Mucosa of rectum (tissue), 2 donors: Measurements from ENCODE around the gene SNRPD1.
"Not testable (repeated sequence)": the region's sequence is repeated elsewhere in the genome, so short reads cannot be mapped to it uniquely, and the experiment has no call there.

Experiments used
- H3K27ac ChIP-seq, 2 donors: one replicate each; pipeline ENCODE4 v1.7.0; 2013; ENCODE audit warnings: inconsistent platforms in 2 of 2, low read depth in 2 of 2, low read length in 2 of 2
- H3K27me3 ChIP-seq, 2 donors: one replicate each; pipeline ENCODE4 v1.7.0; 2013; ENCODE audit warnings: low read length in 2 of 2; ENCODE audit not compliant: control insufficient read depth in 2 of 2, insufficient read depth in 2 of 2
- H3K36me3 ChIP-seq, 2 donors: one replicate each; pipeline ENCODE4 v1.7.0; 2013; ENCODE audit warnings: low read length in 2 of 2; ENCODE audit not compliant: control insufficient read depth in 2 of 2, insufficient read depth in 2 of 2
- H3K4me1 ChIP-seq, 2 donors: one replicate each; pipeline ENCODE4 v1.7.0; 2013; ENCODE audit warnings: low read length in 2 of 2, mild to moderate bottlenecking in 1 of 2; ENCODE audit not compliant: control insufficient read depth in 2 of 2, insufficient read depth in 2 of 2
- H3K4me3 ChIP-seq, 2 donors: one replicate each; pipeline ENCODE4 v1.7.0; 2013; ENCODE audit warnings: low read length in 2 of 2
- H3K9ac ChIP-seq, 2 donors: one replicate each; pipeline ENCODE4 v1.7.0; 2013; ENCODE audit warnings: low read length in 2 of 2, low read depth in 1 of 2, mild to moderate bottlenecking in 1 of 2
- H3K9me3 ChIP-seq, 2 donors: one replicate each; pipeline ENCODE4 v1.7.0; 2013; ENCODE audit warnings: low read length in 2 of 2; ENCODE audit not compliant: control insufficient read depth in 2 of 2
- donor health status: healthy.
- donor health status: Normal muscosa, but diverticular disease.

The SNRPD1 gene

GRCh38 chr18:21636769-21637168, 24.7 kb downstream of the SNRPD1 start:
- peaks cover 1 to 3% of the 10 kb centered on the region in 2 donors for H3K36me3 ChIP-seq
- no peaks in the 10 kb centered on the region for H3K9me3 ChIP-seq
- H3K4me3 ChIP-seq, result no peak overlapping the region
- H3K9ac ChIP-seq, result no peak overlapping the region
- H3K4me1 ChIP-seq, result peaks cover 0 to 3% of the 10 kb centered on the region in 2 donors
- H3K27ac ChIP-seq, result no peak overlapping the region
- H3K27me3 ChIP-seq, result no peaks in the 10 kb centered on the region

- H3K9ac ChIP-seq, result no peak overlapping the region
- H3K9me3 ChIP-seq, result no peaks in the 10 kb centered on the region
- no peaks in the 10 kb centered on the region for H3K27me3 ChIP-seq
- H3K4me3 ChIP-seq, result no peak overlapping the region
- no peak overlapping the region for H3K27ac ChIP-seq
- peaks cover 0 to 3% of the 10 kb centered on the region in 2 donors for H3K36me3 ChIP-seq
- H3K4me1 ChIP-seq, result peaks cover 0 to 3% of the 10 kb centered on the region in 2 donors
Measured at GRCh38 chr18:21638822-21639221, 26.7 kb downstream of the SNRPD1 start.

DNA sequence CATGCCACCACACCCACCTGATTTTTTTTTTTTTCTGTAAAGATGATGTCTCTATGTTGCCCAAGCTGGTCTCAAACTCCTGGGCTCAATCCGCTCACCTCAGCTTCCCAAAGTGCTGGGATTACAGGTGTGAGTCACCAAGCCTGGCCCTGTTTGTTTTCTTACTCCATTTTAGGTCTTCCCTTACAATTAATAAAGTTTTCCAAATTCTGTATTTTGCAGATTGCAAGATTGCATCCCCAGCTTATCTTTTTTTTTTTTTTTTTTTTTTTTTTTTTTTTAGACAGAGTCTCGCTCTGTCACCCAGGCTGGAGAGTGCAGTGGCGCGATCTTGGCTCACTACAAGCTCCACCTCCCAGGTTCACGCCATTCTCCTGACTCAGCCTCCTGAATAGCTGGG, 28.3 kb downstream of the SNRPD1 start:
- not testable (repeated sequence) for H3K36me3 ChIP-seq, H3K27ac ChIP-seq, H3K4me1 ChIP-seq, H3K4me3 ChIP-seq, H3K9ac ChIP-seq, H3K9me3 ChIP-seq, H3K27me3 ChIP-seq

DNA sequence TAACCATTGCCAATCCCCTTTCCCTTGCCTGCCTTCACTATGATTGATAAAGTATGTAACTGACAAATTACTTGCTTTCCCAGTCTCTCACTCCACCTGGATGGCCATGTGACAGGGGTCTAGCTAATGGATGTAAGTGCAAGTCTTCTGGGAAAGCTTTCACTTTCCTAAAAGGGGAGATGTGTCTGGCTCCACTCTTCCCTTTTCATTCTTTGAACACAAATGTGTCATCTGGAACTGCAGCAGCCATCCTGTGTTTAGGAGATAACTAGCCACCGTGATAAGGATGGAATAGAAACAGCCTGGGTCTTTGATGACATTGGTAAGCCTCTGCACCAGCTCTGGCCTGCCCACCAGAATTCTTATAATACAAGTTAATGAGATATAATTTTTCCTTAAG, 38.2 kb downstream of the SNRPD1 start:
- Histone ChIP-seq H3K27me3 (no peaks in the 10 kb centered on the region), H3K4me3 (no peak overlapping the region), H3K9ac (no peak overlapping the region), H3K9me3 (no peaks in the 10 kb centered on the region), H3K4me1 (no peaks in the 10 kb centered on the region), H3K36me3 (peaks cover 6 to 7% of the 10 kb centered on the region in 2 donors), H3K27ac (no peak overlapping the region)

DNA sequence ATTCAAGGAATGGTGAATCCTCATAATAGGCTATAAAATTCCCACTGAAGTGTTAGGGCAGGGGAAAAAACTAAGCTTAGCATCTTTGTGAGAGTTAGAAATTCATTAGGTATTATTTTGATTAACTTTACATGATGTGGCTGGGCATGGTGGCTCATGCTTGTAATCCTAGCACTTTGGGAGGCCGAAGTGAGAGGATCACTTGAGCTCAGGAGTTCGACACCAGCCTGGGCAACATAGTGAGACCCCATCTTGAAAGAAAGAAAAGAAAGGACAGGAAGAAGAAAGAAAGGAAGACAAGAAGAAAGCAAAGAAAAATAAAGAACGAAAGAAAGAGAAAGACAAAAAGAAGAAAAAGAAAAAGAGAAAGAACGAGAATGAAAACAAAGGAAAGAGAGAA, 40.0 kb downstream of the SNRPD1 start:
- Histone ChIP-seq H3K9me3 (no peaks in the 10 kb centered on the region), H3K4me1 (no peaks in the 10 kb centered on the region), H3K9ac (no peak overlapping the region), H3K36me3 (peaks cover 6 to 9% of the 10 kb centered on the region in 2 donors), H3K27me3 (no peaks in the 10 kb centered on the region), H3K4me3 (no peak overlapping the region), H3K27ac (no peak overlapping the region)

- no peak overlapping the region for H3K9ac ChIP-seq
- no peak overlapping the region for H3K4me3 ChIP-seq
- no peaks in the 10 kb centered on the region for H3K9me3 ChIP-seq
- peaks cover 8 to 12% of the 10 kb centered on the region in 2 donors for H3K36me3 ChIP-seq
- no peak overlapping the region for H3K27ac ChIP-seq
- H3K27me3 ChIP-seq, result no peaks in the 10 kb centered on the region
- no peaks in the 10 kb centered on the region for H3K4me1 ChIP-seq
Measured at GRCh38 chr18:21653361-21653760, 41.2 kb downstream of the SNRPD1 start.

DNA sequence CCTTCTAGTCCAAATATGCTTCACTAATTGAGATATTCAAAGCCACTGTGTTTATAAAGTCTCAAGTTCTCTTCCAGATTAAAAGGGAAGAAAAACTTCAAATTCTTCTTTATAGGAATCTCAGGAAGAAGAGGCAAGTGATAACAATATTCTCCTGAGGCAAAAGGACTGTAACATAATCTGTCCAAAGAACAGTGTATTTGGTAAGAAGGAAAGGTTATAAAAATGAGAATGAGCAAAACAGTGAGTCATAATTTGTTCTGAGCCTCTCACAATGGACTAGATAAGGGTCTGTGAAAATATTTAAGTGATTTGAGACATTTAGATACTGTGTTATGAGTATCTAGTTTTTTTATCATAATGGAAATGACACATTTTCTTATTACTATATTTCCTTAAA, 44.3 kb downstream of the SNRPD1 start:
- Histone ChIP-seq H3K36me3 (peaks cover 6 to 8% of the 10 kb centered on the region in 2 donors), H3K4me3 (no peak overlapping the region)

GRCh38 chr18:21660078-21660477, 48.0 kb downstream of the SNRPD1 start:
- Histone ChIP-seq H3K9ac (no peak overlapping the region), H3K27me3 (no peaks in the 10 kb centered on the region)

More for the DNA sequence above, 44.3 kb downstream of the SNRPD1 start:
- Histone ChIP-seq H3K27ac (no peak overlapping the region), H3K9me3 (no peaks in the 10 kb centered on the region), H3K4me1 (no peaks in the 10 kb centered on the region), H3K9ac (no peak overlapping the region), H3K27me3 (no peaks in the 10 kb centered on the region)

DNA sequence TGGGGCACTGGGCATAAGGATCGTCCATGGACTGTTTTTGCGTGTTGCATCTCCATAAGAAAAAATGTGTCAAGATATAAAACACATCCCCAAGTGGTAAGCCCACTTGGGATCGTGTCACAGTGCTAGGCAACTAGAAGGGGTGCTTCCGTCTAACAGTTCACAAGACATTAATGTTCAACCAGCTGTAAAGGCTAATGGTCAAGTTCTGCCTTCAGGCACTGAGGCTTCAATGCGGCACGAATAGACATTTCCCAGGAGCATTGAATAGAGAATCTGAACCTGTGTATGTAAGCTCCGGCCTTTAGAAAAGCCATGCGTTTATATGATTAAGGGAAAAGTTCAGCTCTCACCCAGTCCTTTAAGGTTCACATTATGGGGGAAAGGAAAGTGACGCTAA, 50.5 kb downstream of the SNRPD1 start:
- no peaks in the 10 kb centered on the region for H3K27me3 ChIP-seq

More at GRCh38 chr18:21660078-21660477, 48.0 kb downstream of the SNRPD1 start:
- no peaks in the 10 kb centered on the region for H3K9me3 ChIP-seq
- H3K4me1 ChIP-seq, result no peaks in the 10 kb centered on the region
- peaks cover 10 to 11% of the 10 kb centered on the region in 2 donors for H3K36me3 ChIP-seq
- no peak overlapping the region for H3K27ac ChIP-seq
- no peak overlapping the region for H3K4me3 ChIP-seq

GRCh38 chr18:21663578-21663977, 51.5 kb downstream of the SNRPD1 start:
- no peaks in the 10 kb centered on the region for H3K4me1 ChIP-seq
- H3K9ac ChIP-seq, result no peak overlapping the region
- no peaks in the 10 kb centered on the region for H3K27me3 ChIP-seq
- no peaks in the 10 kb centered on the region for H3K9me3 ChIP-seq
- H3K4me3 ChIP-seq, result no peak overlapping the region
- no peak overlapping the region for H3K27ac ChIP-seq
- H3K36me3 ChIP-seq, result peaks cover 6 to 7% of the 10 kb centered on the region in 2 donors

More for the DNA sequence above, 50.5 kb downstream of the SNRPD1 start:
- Histone ChIP-seq H3K4me1 (no peaks in the 10 kb centered on the region), H3K4me3 (no peak overlapping the region), H3K9ac (no peak overlapping the region), H3K9me3 (no peaks in the 10 kb centered on the region), H3K27ac (no peak overlapping the region), H3K36me3 (peaks cover 9 to 10% of the 10 kb centered on the region in 2 donors)

GRCh38 chr18:21664069-21664468, 52.0 kb downstream of the SNRPD1 start:
- Histone ChIP-seq H3K27me3 (no peaks in the 10 kb centered on the region), H3K4me1 (peaks cover 0 to 3% of the 10 kb centered on the region in 2 donors), H3K27ac (no peak overlapping the region), H3K9ac (no peak overlapping the region), H3K36me3 (peaks cover 6 to 7% of the 10 kb centered on the region in 2 donors), H3K9me3 (no peaks in the 10 kb centered on the region), H3K4me3 (no peak overlapping the region)
